ENCODE data around the gene COL5A1.

GRCh38 chr9:134813841-134814240, 172.2 kb downstream of the COL5A1 start:
- TF ChIP-seq CTCF (IDR thresholded peaks at IDR 0.05 in 4 of 5, conservative IDR thresholded peaks at IDR 0.05 in 1 of 5) (no peak), POLR2A (IDR thresholded peaks at IDR 0.05) (no peak)
